Mesenchymal stem cell (in vitro differentiated cells and primary cell): ENCODE measurements around the gene GMCL2.

ENCODE experiments used
- DNase-seq: peaks from one replicate; pipeline ENCODE4 v3.0.0-alpha.2; 2013
- H2AFZ ChIP-seq: one replicate; pipeline ENCODE4 v1.6.1; 2013; ENCODE audit warnings: low read depth, mild to moderate bottlenecking, control low read depth, inconsistent platforms, low read length, moderate library complexity
- H2AK5ac ChIP-seq: 2 replicates; pipeline ENCODE4 v1.6.1; 2013; ENCODE audit warnings: low read length, moderate library complexity, mild to moderate bottlenecking, inconsistent platforms; ENCODE audit not compliant: severe bottlenecking
- H2BK120ac ChIP-seq: one replicate; pipeline ENCODE4 v1.6.1; 2013; ENCODE audit warnings: low read depth, mild to moderate bottlenecking, inconsistent platforms, low read length, moderate library complexity
- H2BK12ac ChIP-seq, 2 experiments: one replicate each; pipeline ENCODE4 v1.6.1; 2013; ENCODE audit warnings: inconsistent platforms in 2 of 2, low read length in 2 of 2, mild to moderate bottlenecking in 2 of 2, moderate library complexity in 2 of 2, control low read depth in 1 of 2
- H2BK15ac ChIP-seq: one replicate; pipeline ENCODE4 v1.6.1; 2013; ENCODE audit warnings: mild to moderate bottlenecking, low read depth, inconsistent platforms; ENCODE audit not compliant: poor library complexity, severe bottlenecking
- H2BK5ac ChIP-seq: 2 replicates; pipeline ENCODE4 v1.6.1; 2013; ENCODE audit warnings: low read depth, mild to moderate bottlenecking, low read length, control low read depth, inconsistent platforms; ENCODE audit not compliant: poor library complexity, severe bottlenecking
- H3K14ac ChIP-seq, 2 experiments: one replicate each; pipeline ENCODE4 v1.6.1; 2013; ENCODE audit warnings: inconsistent platforms in 2 of 2, low read length in 2 of 2, control low read depth in 1 of 2, mild to moderate bottlenecking in 1 of 2, moderate library complexity in 1 of 2
- H3K18ac ChIP-seq, 2 experiments: one replicate each; pipeline ENCODE4 v1.6.1; 2013; ENCODE audit warnings: inconsistent platforms in 2 of 2, low read length in 2 of 2, control low read depth in 1 of 2, low read depth in 1 of 2, mild to moderate bottlenecking in 1 of 2
- H3K23ac ChIP-seq, 2 experiments: one replicate each; pipeline ENCODE4 v1.6.1; 2013; ENCODE audit warnings: inconsistent platforms in 2 of 2, low read length in 2 of 2, mild to moderate bottlenecking in 2 of 2, moderate library complexity in 2 of 2, control low read depth in 1 of 2
- H3K27ac ChIP-seq: 2 replicates; pipeline ENCODE4 v1.5.1; 2013; ENCODE audit warnings: mild to moderate bottlenecking, moderate library complexity, low read length, control low read depth, inconsistent platforms; ENCODE audit not compliant: poor library complexity, severe bottlenecking
- H3K27me3 ChIP-seq, 2 experiments: 2 replicates each; pipeline versions ENCODE4 v1.6.1 to v1.7.0; 2013; ENCODE audit warnings: low read length in 2 of 2, mild to moderate bottlenecking in 2 of 2, moderate library complexity in 2 of 2, control low read depth in 1 of 2, inconsistent platforms in 1 of 2; ENCODE audit not compliant: control insufficient read depth in 1 of 2, insufficient read depth in 1 of 2
- H3K36me3 ChIP-seq, 2 experiments: 2 replicates each; pipeline versions ENCODE4 v1.6.1 to v1.7.0; 2013; ENCODE audit warnings: low read length in 2 of 2, control low read depth in 1 of 2, inconsistent platforms in 1 of 2, low read depth in 1 of 2, mild to moderate bottlenecking in 1 of 2; ENCODE audit not compliant: insufficient read depth in 2 of 2, control insufficient read depth in 1 of 2
- H3K4ac ChIP-seq, 2 experiments: one replicate each; pipeline ENCODE4 v1.6.1; 2013; ENCODE audit warnings: inconsistent platforms in 2 of 2, low read length in 2 of 2, mild to moderate bottlenecking in 2 of 2, moderate library complexity in 2 of 2, control low read depth in 1 of 2, low read depth in 1 of 2
- H3K4me1 ChIP-seq: 2 replicates; pipeline ENCODE4 v1.6.1; 2013; ENCODE audit warnings: low read depth, low read length, control low read depth; ENCODE audit not compliant: control insufficient read depth, insufficient read depth
- H3K4me2 ChIP-seq: 2 replicates; pipeline ENCODE4 v1.6.1; 2013; ENCODE audit warnings: low read length, mild to moderate bottlenecking, inconsistent platforms; ENCODE audit not compliant: poor library complexity, severe bottlenecking
- H3K4me3 ChIP-seq, 2 experiments: 2 replicates each; pipeline versions ENCODE4 v1.5.1 to v1.7.0; 2013; ENCODE audit warnings: low read length in 2 of 2, mild to moderate bottlenecking in 2 of 2, control low read depth in 1 of 2, low read depth in 1 of 2; ENCODE audit not compliant: insufficient read depth in 1 of 2
- H3K79me1 ChIP-seq: replicated peaks from 2 replicates; pipeline ENCODE4 v1.6.1; 2013; ENCODE audit warnings: mild to moderate bottlenecking, control low read depth, low read length, inconsistent platforms; ENCODE audit not compliant: poor library complexity, severe bottlenecking
- H3K9ac ChIP-seq: 2 replicates; pipeline ENCODE4 v1.7.0; 2013; ENCODE audit warnings: mild to moderate bottlenecking, low read length, moderate library complexity
- H3K9me3 ChIP-seq: 2 replicates; pipeline ENCODE4 v1.7.0; 2013; ENCODE audit warnings: mild to moderate bottlenecking, low read length; ENCODE audit not compliant: control insufficient read depth
- H4K8ac ChIP-seq: one replicate; pipeline ENCODE4 v1.6.1; 2013; ENCODE audit warnings: inconsistent platforms, mild to moderate bottlenecking, low read length, moderate library complexity
- H4K91ac ChIP-seq: one replicate; pipeline ENCODE4 v1.6.1; 2013; ENCODE audit warnings: mild to moderate bottlenecking, low read length, inconsistent platforms
- WGBS: methylation state at CpG from one replicate; pipeline ENCODE4 v1.1.7; 2013; ENCODE audit warnings: mixed read lengths; 5-methylcytosine and 5-hydroxymethylcytosine counted together

Gene GMCL2

DNA sequence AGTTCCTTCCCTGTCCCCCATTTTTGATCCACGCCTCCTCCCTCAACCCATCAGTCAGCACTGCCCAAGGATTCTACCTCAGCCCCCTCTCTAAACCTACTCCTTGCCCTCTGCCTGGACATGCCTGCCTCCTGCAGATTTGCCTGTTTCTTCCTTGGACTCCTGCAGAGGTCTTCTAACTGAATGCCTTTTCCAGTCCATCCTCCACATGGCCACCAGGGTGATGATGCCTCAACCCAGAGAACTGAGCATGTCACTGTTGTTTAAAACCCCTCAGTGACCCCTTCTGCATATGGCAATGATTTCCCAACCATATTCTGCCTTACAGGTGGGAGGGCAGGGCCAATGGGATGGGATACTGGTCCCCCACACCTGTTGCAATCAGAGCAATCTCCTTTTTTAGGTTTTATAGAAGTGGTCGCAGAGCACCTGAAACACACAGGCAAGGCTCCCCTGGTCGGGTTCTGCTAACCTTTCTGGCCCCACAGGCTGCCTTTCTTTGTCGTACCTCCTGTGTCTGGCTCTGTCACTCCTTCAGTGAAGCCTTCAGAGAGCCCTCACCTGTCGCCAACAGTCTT, 36.1 kb upstream of the GMCL2 start:
- H2BK120ac ChIP-seq: no peak overlapping the region
- H2AK5ac ChIP-seq: no peak overlapping the region
- H3K4me3 ChIP-seq: no peak overlapping the region
- H4K91ac ChIP-seq: no peak overlapping the region
- no peak overlapping the region for H3K27ac ChIP-seq
- H2AFZ ChIP-seq: no peak overlapping the region
- H2BK12ac ChIP-seq: no peak overlapping the region
- H3K27me3 ChIP-seq: no peaks in the 10 kb centered on the region
- WGBS: 97% methylated on average over 5 of the region's 5 CpGs
- H3K9me3 ChIP-seq: peaks cover 4% of the 10 kb centered on the region
- no peak overlapping the region for H3K9ac ChIP-seq
- H3K14ac ChIP-seq: no peak overlapping the region
- H3K4ac ChIP-seq: no peak overlapping the region
- H3K79me1 ChIP-seq: peaks cover 55% of the 10 kb centered on the region
- no peak overlapping the region for H3K23ac ChIP-seq
- H3K18ac ChIP-seq: no peak overlapping the region
- peaks cover 11% of the 10 kb centered on the region for H3K4me1 ChIP-seq
- no peak overlapping the region for H4K8ac ChIP-seq
- no peak for DNase-seq
- H2BK15ac ChIP-seq: no peak overlapping the region
- H3K36me3 ChIP-seq: peaks cover 55 to 77% of the 10 kb centered on the region in 2 experiments
- no peak overlapping the region for H3K4me2 ChIP-seq
- H2BK5ac ChIP-seq: no peak overlapping the region

DNA sequence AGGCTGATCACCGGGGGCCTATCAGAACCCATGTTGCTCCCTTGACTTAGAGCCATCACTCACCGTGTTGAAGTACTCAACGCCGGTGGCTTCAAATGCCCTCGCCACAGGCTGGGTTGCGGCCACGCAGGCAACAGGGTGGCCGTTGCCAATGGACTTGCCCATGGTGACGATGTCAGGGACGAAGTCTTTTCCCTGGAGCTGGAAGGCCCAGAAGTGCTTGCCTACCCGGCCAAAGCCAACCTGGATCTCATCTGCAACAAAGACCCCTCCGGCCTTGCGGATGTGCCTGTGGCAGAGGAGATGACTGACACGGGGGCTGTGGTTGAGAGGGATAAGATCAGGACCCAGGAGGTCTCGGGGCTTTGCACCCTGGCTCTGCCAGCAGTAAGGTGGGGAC, 35.1 kb upstream of the GMCL2 start:
- WGBS: 99% methylated on average over 15 of the region's 15 CpGs

DNA sequence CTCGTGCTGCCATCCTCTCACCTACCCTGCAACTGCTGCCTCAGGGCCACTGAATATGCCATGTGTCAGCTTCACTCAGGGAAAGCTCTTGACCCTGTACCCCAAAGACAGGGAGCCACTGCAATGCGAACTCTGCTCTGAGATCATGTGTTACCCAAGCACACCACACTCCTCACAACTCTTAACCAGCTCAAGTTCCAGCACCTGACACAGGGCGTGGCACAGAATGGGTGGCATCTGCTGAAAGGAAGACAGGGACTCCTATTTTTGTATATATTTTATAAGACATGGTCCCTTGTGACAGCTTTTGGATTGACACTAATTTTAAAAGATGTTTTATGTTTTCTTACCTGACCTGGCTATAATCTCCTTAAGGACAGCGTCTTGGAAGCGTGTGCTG, 34.7 kb upstream of the GMCL2 start:
- peaks cover 45 to 74% of the 10 kb centered on the region in 2 experiments for H3K36me3 ChIP-seq
- H3K9me3 ChIP-seq: no peaks in the 10 kb centered on the region
- peaks cover 40% of the 10 kb centered on the region for H3K79me1 ChIP-seq
- H3K18ac ChIP-seq: no peak overlapping the region
- 98% methylated on average over 3 of the region's 5 CpGs for WGBS
- no peak overlapping the region for H3K23ac ChIP-seq
- H3K14ac ChIP-seq: no peak overlapping the region
- H2AK5ac ChIP-seq: no peak overlapping the region
- H4K8ac ChIP-seq: no peak overlapping the region
- no peak overlapping the region for H3K4ac ChIP-seq
- no peaks in the 10 kb centered on the region for H3K27me3 ChIP-seq
- H2BK120ac ChIP-seq: no peak overlapping the region
- no peak overlapping the region for H3K9ac ChIP-seq
- H2BK12ac ChIP-seq: no peak overlapping the region
- H3K4me3 ChIP-seq: no peak overlapping the region
- no peak for DNase-seq
- no peak overlapping the region for H2BK15ac ChIP-seq
- peaks cover 11% of the 10 kb centered on the region for H3K4me1 ChIP-seq
- no peak overlapping the region for H4K91ac ChIP-seq
- H3K4me2 ChIP-seq: no peak overlapping the region
- no peak overlapping the region for H2BK5ac ChIP-seq
- H2AFZ ChIP-seq: no peak overlapping the region
- H3K27ac ChIP-seq: no peak overlapping the region

More for the DNA sequence above, 35.1 kb upstream of the GMCL2 start:
- Histone ChIP-seq H3K14ac (no peak overlapping the region), H4K8ac (no peak overlapping the region), H2BK120ac (no peak overlapping the region), H3K23ac (no peak overlapping the region), H3K18ac (no peak overlapping the region), H3K27ac (no peak overlapping the region), H3K9ac (no peak overlapping the region), H2BK5ac (no peak overlapping the region), H3K27me3 (no peaks in the 10 kb centered on the region), H3K79me1 (peaks cover 45% of the 10 kb centered on the region), H3K4me1 (peaks cover 11% of the 10 kb centered on the region), H3K4ac (no peak overlapping the region), H3K9me3 (no peaks in the 10 kb centered on the region), H2AK5ac (no peak overlapping the region), H4K91ac (no peak overlapping the region), H3K4me3 (no peak overlapping the region), H2BK15ac (no peak overlapping the region), H2AFZ (no peak overlapping the region), H2BK12ac (no peak overlapping the region), H3K4me2 (no peak overlapping the region), H3K36me3 (peaks cover 46 to 70% of the 10 kb centered on the region in 2 experiments)
- no peak for DNase-seq

DNA sequence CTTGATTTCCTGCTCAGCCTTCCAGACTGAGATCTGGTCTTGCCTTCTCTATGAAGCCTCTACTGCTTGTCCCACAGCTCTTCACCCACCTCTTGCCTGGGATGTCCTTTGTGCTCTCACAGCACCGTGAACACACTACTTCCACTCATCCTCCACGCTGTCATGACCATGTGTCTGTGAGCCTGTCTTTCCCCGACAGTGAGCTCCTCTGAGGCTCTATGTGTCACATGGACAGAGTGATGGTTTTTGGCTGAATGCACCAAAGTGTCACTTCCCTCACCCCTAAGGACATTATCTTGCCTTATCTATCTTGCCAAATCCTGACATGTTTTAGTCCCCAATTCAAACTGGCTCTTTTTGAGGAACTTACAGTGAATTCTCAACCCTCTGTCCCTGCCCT, 34.1 kb upstream of the GMCL2 start:
- no peak overlapping the region for H2BK120ac ChIP-seq
- no peak overlapping the region for H4K8ac ChIP-seq
- no peak overlapping the region for H3K14ac ChIP-seq
- H3K4me2 ChIP-seq: no peak overlapping the region
- WGBS: 98% methylated on average over 3 of the region's 3 CpGs
- peaks cover 11% of the 10 kb centered on the region for H3K4me1 ChIP-seq
- H2BK15ac ChIP-seq: no peak overlapping the region
- H3K18ac ChIP-seq: no peak overlapping the region
- H3K36me3 ChIP-seq: peaks cover 49 to 74% of the 10 kb centered on the region in 2 experiments
- peaks cover 36% of the 10 kb centered on the region for H3K79me1 ChIP-seq
- no peak overlapping the region for H2AK5ac ChIP-seq
- H3K9me3 ChIP-seq: no peaks in the 10 kb centered on the region
- no peak overlapping the region for H3K4me3 ChIP-seq
- no peak overlapping the region for H3K9ac ChIP-seq
- H3K27me3 ChIP-seq: no peaks in the 10 kb centered on the region
- H4K91ac ChIP-seq: no peak overlapping the region
- no peak overlapping the region for H2BK5ac ChIP-seq
- H3K4ac ChIP-seq: no peak overlapping the region
- no peak overlapping the region for H2AFZ ChIP-seq
- H3K27ac ChIP-seq: no peak overlapping the region
- no peak overlapping the region for H2BK12ac ChIP-seq
- H3K23ac ChIP-seq: no peak overlapping the region
- no peak for DNase-seq
